ENCODE results near the gene HYLS1. TPM values are rescaled to one million over a fixed set of nuclear protein-coding genes. Genes with fewer than 3 reads are reported as not detected.
"Not testable (repeated sequence)": the region's sequence is repeated elsewhere in the genome, so short reads cannot be mapped to it uniquely, and the experiment has no call there.

Gene HYLS1
- total RNA-seq (2014; rRNA removed; shearing (Covaris generic)): 6.9 and 7.2 TPM in 2 replicates

- peak; percentile 95 for DNase-seq (ENCODE audit: low spot score)
Measured at GRCh38 chr11:125887373-125888324, at the start of gene HYLS1. Gene HYLS1 (plus strand): TSS chr11:125887668. CDS start chr11:125899369, 11,701 bp downstream.

- DNase-seq (ENCODE audit: low spot score): no peak
Measured at GRCh38 chr11:125842321-125842948, 45.0 kb upstream of the HYLS1 start.

- no peak for DNase-seq (ENCODE audit: low spot score)
Measured at GRCh38 chr11:125846188-125846587, 41.3 kb upstream of the HYLS1 start.

GRCh38 chr11:125857670-125858069 is 29.8 kb upstream of the HYLS1 start:
- peak; percentile 16 for DNase-seq (ENCODE audit: low spot score)

- DNase-seq (ENCODE audit: low spot score): not testable (repeated sequence)
Measured at GRCh38 chr11:125862786-125863185, 24.7 kb upstream of the HYLS1 start.

GRCh38 chr11:125865354-125865753 is 22.1 kb upstream of the HYLS1 start:
- DNase-seq (ENCODE audit: low spot score): not testable (repeated sequence)

- no peak for DNase-seq (ENCODE audit: low spot score)
Measured at GRCh38 chr11:125869521-125869920, 17.9 kb upstream of the HYLS1 start.

GRCh38 chr11:125871391-125872137 is 15.9 kb upstream of the HYLS1 start:
- DNase-seq (ENCODE audit: low spot score): peak; percentile 71

- DNase-seq (ENCODE audit: low spot score): no peak
Measured at GRCh38 chr11:125872138-125872491, 15.4 kb upstream of the HYLS1 start.

GRCh38 chr11:125873881-125874555 is 13.4 kb upstream of the HYLS1 start:
- no peak for DNase-seq (ENCODE audit: low spot score)

- peak; percentile 91 for DNase-seq (ENCODE audit: low spot score)
Measured at GRCh38 chr11:125874556-125875124, 12.8 kb upstream of the HYLS1 start.

GRCh38 chr11:125881291-125881690 is 6.2 kb upstream of the HYLS1 start:
- DNase-seq (ENCODE audit: low spot score): no peak

- no peak for DNase-seq (ENCODE audit: low spot score)
Measured at GRCh38 chr11:125883375-125883774, 4.1 kb upstream of the HYLS1 start.

GRCh38 chr11:125886997-125887372 is 483 bp upstream of the HYLS1 start:
- no peak for DNase-seq (ENCODE audit: low spot score)

GRCh38 chr11:125890447-125891100 is 3.1 kb downstream of the HYLS1 start:
- DNase-seq (ENCODE audit: low spot score): no peak

GRCh38 chr11:125892071-125892470 is 4.6 kb downstream of the HYLS1 start:
- no peak for DNase-seq (ENCODE audit: low spot score)

GRCh38 chr11:125892994-125893393 is 5.5 kb downstream of the HYLS1 start:
- DNase-seq (ENCODE audit: low spot score): no peak

- DNase-seq (ENCODE audit: low spot score): no peak
Measured at GRCh38 chr11:125901872-125902271, 14.4 kb downstream of the HYLS1 start.

GRCh38 chr11:125902277-125902926 is 14.9 kb downstream of the HYLS1 start:
- DNase-seq (ENCODE audit: low spot score): no peak

Data from HT-29 (cell line).